ENCODE results near the gene CKB. TPM values are rescaled to one million over a fixed set of nuclear protein-coding genes. Genes with fewer than 3 reads are reported as not detected.

CKB gene
- total and polyA plus RNA-seq, 9 of the 15 experiments (the other 6 are each of a cell fraction or from before 2014, with no cell fraction given) = 23.9 to 692 (median 132) TPM

DNA sequence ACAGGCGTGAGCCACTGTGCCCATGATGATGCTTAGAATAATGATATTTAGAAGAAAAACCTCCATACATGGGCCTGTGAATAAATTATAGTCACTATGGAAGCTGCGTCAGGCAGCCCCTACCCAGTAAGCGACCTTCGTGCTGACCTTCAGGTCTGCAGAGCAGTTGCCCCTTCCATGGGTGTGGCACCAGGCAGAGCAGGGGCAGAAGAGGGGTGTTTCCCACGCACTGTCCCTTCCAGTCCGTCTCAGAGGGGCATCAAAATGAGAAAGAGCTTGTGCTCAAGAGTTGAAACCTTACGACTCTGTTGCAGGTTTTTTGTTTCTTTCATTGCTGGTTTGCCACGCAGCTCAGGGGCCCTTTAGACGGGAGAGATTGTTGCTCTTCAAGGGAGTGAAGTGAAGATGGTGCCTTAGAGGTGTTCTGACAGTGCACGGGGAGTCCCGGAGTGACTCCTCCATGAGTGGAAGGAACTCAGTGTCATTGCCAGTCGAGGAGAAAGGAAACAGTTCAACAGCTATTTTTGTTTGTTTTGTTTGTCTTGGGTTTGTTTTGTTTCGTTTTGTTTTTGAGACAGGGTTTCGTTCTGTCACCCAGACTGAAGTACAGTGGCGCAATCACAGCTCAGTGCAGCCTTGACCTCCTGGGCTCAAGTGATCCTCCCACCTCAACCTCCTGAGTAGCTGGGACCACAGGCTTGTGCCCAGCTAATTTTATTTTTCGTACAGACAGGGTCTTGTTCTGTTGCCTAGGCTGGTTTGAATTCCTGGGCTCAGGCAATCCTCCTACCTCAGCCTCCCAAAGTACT is 13.9 kb downstream of the CKB start:
- ChIA-PET POLR2A (interaction anchor here (0.6 to 1.3 kb wide), 3 partner anchors 11 to 33 kb away, joined by 3 to 4 read pairs (median 3); no protein-coding TSS in a partner anchor), CTCF (ENCODE audit: low intra/inter-chr PET ratio) (no interaction called here)
- no peaks in the 10 kb centered on the region for H4K20me1 ChIP-seq (replicated peaks; ENCODE audit: control insufficient read depth, insufficient read depth, low read length)
- H3K9me1 ChIP-seq (ENCODE audit: control insufficient read depth, insufficient read depth, low read length) = no peaks in the 10 kb centered on the region
- H3K27ac ChIP-seq (ENCODE audit: extremely low read depth, low read depth, low read length) = no peak overlapping the region
- FAIRE-seq (no peak), DNase-seq (ENCODE audit: extremely low read depth in 1 of 4, low spot score in 3 of 4) (no peak), ATAC-seq (no peak)
- peaks cover 38% of the 10 kb centered on the region for H3K36me3 ChIP-seq (ENCODE audit: control insufficient read depth, insufficient read depth, low read length)
- intact Hi-C loops (cut with micrococcal nuclease) (no loop called here), in situ Hi-C loops (cut with MboI) (no loop called here)
- 93% methylated on average over 16 of the region's 16 CpGs for WGBS (ENCODE audit: insufficient coverage, low coverage, missing lambda C conversion rate)
- no peaks in the 10 kb centered on the region for H3K27me3 ChIP-seq (ENCODE audit: control insufficient read depth in 2 of 2, insufficient read depth in 2 of 2, low read length in 2 of 2)
- H3K9ac ChIP-seq (ENCODE audit: insufficient read depth in 1 of 2, low read depth in 2 of 2, low read length in 2 of 2) = no peak overlapping the region
- no peak overlapping the region for H3K4me3 ChIP-seq
- no TSS peak for BruUV-seq (replicated peaks)
- H3K79me2 ChIP-seq (ENCODE audit: control insufficient read depth, insufficient read depth, low read length) = no peaks in the 10 kb centered on the region
- no peak overlapping the region for H3K4me2 ChIP-seq (ENCODE audit: insufficient read depth, low read length)
- no peak overlapping the region for H2AFZ ChIP-seq (ENCODE audit: low read depth, low read length)
- H3K4me1 ChIP-seq (replicated peaks in 1 of 2; ENCODE audit: control insufficient read depth in 2 of 2, insufficient read depth in 2 of 2, low read length in 2 of 2) = peaks cover 0 to 11% of the 10 kb centered on the region in 2 experiments; a peak in 2 of 5 replicates
- H3K9me3 ChIP-seq (replicated peaks; ENCODE audit: control insufficient read depth, insufficient read depth, low read depth, low read length) = no peaks in the 10 kb centered on the region
- TF ChIP-seq MCM5 (IDR thresholded peaks at IDR 0.05; ENCODE audit: low read depth) (no peak), COPS2 (conservative IDR thresholded peaks at IDR 0.05) (no peak), BRF1 (IDR thresholded peaks at IDR 0.05; ENCODE audit: borderline replicate concordance, extremely low read depth, insufficient read length) (no peak), GABPA (tag; conservative IDR thresholded peaks at IDR 0.05; ENCODE audit: low read depth) (no peak), POU5F1 (IDR thresholded peaks at IDR 0.05; ENCODE audit: borderline replicate concordance, low read depth, low read length, partially characterized antibody) (no peak), ZBTB7A (IDR thresholded peaks at IDR 0.05; ENCODE audit: borderline replicate concordance, control insufficient read depth, low read depth, low read length) (no peak), POLR2B (IDR thresholded peaks at IDR 0.05; ENCODE audit: low read depth, partially characterized antibody) (no peak), RAD21 (CRISPR knock-in tag; conservative IDR thresholded peaks at IDR 0.05 in 1 of 2, IDR thresholded peaks at IDR 0.05 in 1 of 2) (no peak), DIDO1 (tag; IDR thresholded peaks at IDR 0.05; ENCODE audit: low read depth) (no peak), SIX5 (IDR thresholded peaks at IDR 0.05; ENCODE audit: borderline replicate concordance in 1 of 2, insufficient read depth in 1 of 2, low read depth in 1 of 2, low read length in 2 of 2) (no peak), ZNF224 (CRISPR knock-in tag; IDR thresholded peaks at IDR 0.05) (no peak), XRCC4 (IDR thresholded peaks at IDR 0.05; ENCODE audit: extremely low read depth, insufficient read depth, insufficient read length) (no peak), CREBBP (IDR thresholded peaks at IDR 0.05; ENCODE audit: low read depth, low read length) (no peak), ZNF584 (CRISPR knock-in tag; IDR thresholded peaks at IDR 0.05; ENCODE audit: low read depth) (no peak)
- TF ChIP-seq, protein P1, sequence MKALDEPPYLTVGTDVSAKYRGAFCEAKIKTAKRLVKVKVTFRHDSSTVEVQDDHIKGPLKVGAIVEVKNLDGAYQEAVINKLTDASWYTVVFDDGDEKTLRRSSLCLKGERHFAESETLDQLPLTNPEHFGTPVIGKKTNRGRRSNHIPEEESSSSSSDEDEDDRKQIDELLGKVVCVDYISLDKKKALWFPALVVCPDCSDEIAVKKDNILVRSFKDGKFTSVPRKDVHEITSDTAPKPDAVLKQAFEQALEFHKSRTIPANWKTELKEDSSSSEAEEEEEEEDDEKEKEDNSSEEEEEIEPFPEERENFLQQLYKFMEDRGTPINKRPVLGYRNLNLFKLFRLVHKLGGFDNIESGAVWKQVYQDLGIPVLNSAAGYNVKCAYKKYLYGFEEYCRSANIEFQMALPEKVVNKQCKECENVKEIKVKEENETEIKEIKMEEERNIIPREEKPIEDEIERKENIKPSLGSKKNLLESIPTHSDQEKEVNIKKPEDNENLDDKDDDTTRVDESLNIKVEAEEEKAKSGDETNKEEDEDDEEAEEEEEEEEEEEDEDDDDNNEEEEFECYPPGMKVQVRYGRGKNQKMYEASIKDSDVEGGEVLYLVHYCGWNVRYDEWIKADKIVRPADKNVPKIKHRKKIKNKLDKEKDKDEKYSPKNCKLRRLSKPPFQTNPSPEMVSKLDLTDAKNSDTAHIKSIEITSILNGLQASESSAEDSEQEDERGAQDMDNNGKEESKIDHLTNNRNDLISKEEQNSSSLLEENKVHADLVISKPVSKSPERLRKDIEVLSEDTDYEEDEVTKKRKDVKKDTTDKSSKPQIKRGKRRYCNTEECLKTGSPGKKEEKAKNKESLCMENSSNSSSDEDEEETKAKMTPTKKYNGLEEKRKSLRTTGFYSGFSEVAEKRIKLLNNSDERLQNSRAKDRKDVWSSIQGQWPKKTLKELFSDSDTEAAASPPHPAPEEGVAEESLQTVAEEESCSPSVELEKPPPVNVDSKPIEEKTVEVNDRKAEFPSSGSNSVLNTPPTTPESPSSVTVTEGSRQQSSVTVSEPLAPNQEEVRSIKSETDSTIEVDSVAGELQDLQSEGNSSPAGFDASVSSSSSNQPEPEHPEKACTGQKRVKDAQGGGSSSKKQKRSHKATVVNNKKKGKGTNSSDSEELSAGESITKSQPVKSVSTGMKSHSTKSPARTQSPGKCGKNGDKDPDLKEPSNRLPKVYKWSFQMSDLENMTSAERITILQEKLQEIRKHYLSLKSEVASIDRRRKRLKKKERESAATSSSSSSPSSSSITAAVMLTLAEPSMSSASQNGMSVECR (CRISPR knock-in tag; IDR thresholded peaks at IDR 0.05) = no peak
